HK-2 (cell line): ENCODE data around the gene UBE2E2.

Experiments
- DNase-seq: peaks from one replicate; pipeline ENCODE4 v3.0.0-alpha.2; 2018; ENCODE audit not compliant: unreplicated experiment

UBE2E2 gene

GRCh38 chr3:23440416-23441294 lies 237.5 kb downstream of the UBE2E2 start:
- DNase-seq = no peak

- DNase-seq = no peak
Observed at GRCh38 chr3:23442598-23443383, 239.7 kb downstream of the UBE2E2 start.

GRCh38 chr3:23444386-23444785 lies 241.3 kb downstream of the UBE2E2 start:
- no peak for DNase-seq

GRCh38 chr3:23446301-23446700 lies 243.2 kb downstream of the UBE2E2 start:
- no peak for DNase-seq

GRCh38 chr3:23448998-23449537 lies 245.9 kb downstream of the UBE2E2 start:
- no peak for DNase-seq

- no peak for DNase-seq
Observed at GRCh38 chr3:23450051-23450450, 246.9 kb downstream of the UBE2E2 start.

GRCh38 chr3:23450806-23451205 lies 247.7 kb downstream of the UBE2E2 start:
- no peak for DNase-seq

GRCh38 chr3:23452408-23452807 lies 249.3 kb downstream of the UBE2E2 start:
- no peak for DNase-seq

GRCh38 chr3:23455084-23455483 lies 252.0 kb downstream of the UBE2E2 start:
- DNase-seq = no peak

- DNase-seq = no peak
Observed at GRCh38 chr3:23455775-23456174, 252.6 kb downstream of the UBE2E2 start.

- no peak for DNase-seq
Observed at GRCh38 chr3:23457697-23458096, 254.6 kb downstream of the UBE2E2 start.

GRCh38 chr3:23459465-23459864 lies 256.3 kb downstream of the UBE2E2 start:
- DNase-seq = no peak

GRCh38 chr3:23459889-23460546 lies 256.9 kb downstream of the UBE2E2 start:
- no peak for DNase-seq

GRCh38 chr3:23461069-23461468 lies 257.9 kb downstream of the UBE2E2 start:
- DNase-seq = no peak

GRCh38 chr3:23463791-23464190 lies 260.7 kb downstream of the UBE2E2 start:
- DNase-seq = no peak

- DNase-seq = no peak
Observed at GRCh38 chr3:23465569-23465968, 262.4 kb downstream of the UBE2E2 start.

GRCh38 chr3:23468203-23468602 lies 265.1 kb downstream of the UBE2E2 start:
- no peak for DNase-seq

GRCh38 chr3:23474580-23475357 lies 271.6 kb downstream of the UBE2E2 start:
- no peak for DNase-seq

- DNase-seq = no peak
Observed at GRCh38 chr3:23475446-23475845, 272.3 kb downstream of the UBE2E2 start.

GRCh38 chr3:23479026-23479425 lies 275.9 kb downstream of the UBE2E2 start:
- no peak for DNase-seq

GRCh38 chr3:23479615-23480328 lies 276.6 kb downstream of the UBE2E2 start:
- no peak for DNase-seq
